ENCODE results near the gene SUMO2. TPM values are rescaled to one million over a fixed set of nuclear protein-coding genes. Genes with fewer than 3 reads are reported as not detected.
A peak's percentile ranks its signal among the peaks of the same experiment; 100 is the strongest.
"Not testable (repeated sequence)": the region's sequence is repeated elsewhere in the genome, so short reads cannot be mapped to it uniquely, and the experiment has no call there.

Gene SUMO2
- total RNA-seq, 1 donor from 2014 or later = 625 TPM

GRCh38 chr17:75142236-75142971 lies 40.4 kb downstream of the SUMO2 start:
- Mint-ChIP-seq H3K36me3 (ENCODE audit: unreplicated experiment) (no peaks in the 10 kb centered on the region), H3K9me3 (ENCODE audit: unreplicated experiment) (peaks cover 3% of the 10 kb centered on the region), H3K4me3 (ENCODE audit: unreplicated experiment) (no peak overlapping the region), H3K27me3 (ENCODE audit: unreplicated experiment) (peaks cover 2% of the 10 kb centered on the region), H3K27ac (ENCODE audit: unreplicated experiment) (no peak overlapping the region), H3K4me1 (ENCODE audit: low read depth, unreplicated experiment) (peaks cover 2% of the 10 kb centered on the region)
- no peak for DNase-seq
- TF ChIP-seq, protein P1, sequence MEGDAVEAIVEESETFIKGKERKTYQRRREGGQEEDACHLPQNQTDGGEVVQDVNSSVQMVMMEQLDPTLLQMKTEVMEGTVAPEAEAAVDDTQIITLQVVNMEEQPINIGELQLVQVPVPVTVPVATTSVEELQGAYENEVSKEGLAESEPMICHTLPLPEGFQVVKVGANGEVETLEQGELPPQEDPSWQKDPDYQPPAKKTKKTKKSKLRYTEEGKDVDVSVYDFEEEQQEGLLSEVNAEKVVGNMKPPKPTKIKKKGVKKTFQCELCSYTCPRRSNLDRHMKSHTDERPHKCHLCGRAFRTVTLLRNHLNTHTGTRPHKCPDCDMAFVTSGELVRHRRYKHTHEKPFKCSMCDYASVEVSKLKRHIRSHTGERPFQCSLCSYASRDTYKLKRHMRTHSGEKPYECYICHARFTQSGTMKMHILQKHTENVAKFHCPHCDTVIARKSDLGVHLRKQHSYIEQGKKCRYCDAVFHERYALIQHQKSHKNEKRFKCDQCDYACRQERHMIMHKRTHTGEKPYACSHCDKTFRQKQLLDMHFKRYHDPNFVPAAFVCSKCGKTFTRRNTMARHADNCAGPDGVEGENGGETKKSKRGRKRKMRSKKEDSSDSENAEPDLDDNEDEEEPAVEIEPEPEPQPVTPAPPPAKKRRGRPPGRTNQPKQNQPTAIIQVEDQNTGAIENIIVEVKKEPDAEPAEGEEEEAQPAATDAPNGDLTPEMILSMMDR (IDR thresholded peaks at IDR 0.05; ENCODE audit: partially characterized antibody, unreplicated experiment) = no peak

DNA sequence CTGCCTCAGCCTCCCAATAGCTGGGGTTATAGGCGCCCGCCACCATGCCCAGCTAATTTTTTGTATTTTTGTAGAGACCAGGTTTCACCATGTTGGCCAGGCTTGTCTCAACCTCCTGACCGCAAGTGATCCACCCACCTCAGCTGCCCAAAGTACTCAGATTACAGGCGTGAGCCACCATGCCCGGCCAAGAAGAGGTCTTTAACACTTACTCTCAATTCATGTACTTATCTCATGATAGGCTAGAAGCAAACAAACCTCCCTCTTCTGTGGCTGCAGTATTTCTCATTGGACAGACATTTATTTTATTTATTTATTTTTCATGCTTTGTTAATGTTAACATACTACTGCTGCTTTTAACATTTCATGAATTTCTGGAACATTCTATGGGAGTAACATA lies 44.2 kb downstream of the SUMO2 start:
- peaks cover 9% of the 10 kb centered on the region for H3K27me3 Mint-ChIP-seq (ENCODE audit: unreplicated experiment)
- TF ChIP-seq, protein P1 (IDR thresholded peaks at IDR 0.05; ENCODE audit: partially characterized antibody, unreplicated experiment) = no peak
- no peak overlapping the region for H3K27ac Mint-ChIP-seq (ENCODE audit: unreplicated experiment)
- H3K4me3 Mint-ChIP-seq (ENCODE audit: unreplicated experiment) = no peak overlapping the region
- DNase-seq = no peak
- no peaks in the 10 kb centered on the region for H3K36me3 Mint-ChIP-seq (ENCODE audit: unreplicated experiment)
- no peaks in the 10 kb centered on the region for H3K4me1 Mint-ChIP-seq (ENCODE audit: low read depth, unreplicated experiment)
- H3K9me3 Mint-ChIP-seq (ENCODE audit: unreplicated experiment) = peaks cover 13% of the 10 kb centered on the region

DNA sequence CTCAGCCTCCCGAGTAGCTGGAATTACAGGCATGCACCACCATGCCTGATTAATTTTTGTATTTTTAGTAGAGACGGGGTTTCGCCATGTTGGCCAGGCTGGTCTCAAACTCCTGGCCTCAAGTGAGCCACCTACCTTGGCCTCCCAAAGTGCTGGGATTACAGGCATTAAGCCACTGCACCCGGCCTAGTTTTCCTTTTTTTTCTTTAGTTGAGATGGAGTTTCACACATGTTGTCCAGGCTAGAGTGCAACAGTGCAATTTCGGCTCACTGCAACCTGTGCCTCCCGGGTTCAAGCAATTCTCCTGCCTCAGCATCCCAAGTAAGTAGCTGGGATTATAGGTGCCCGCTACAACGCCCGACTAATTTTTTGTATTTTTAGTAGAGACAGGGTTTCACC lies 45.0 kb downstream of the SUMO2 start:
- H3K4me3 Mint-ChIP-seq (ENCODE audit: unreplicated experiment); H3K27ac Mint-ChIP-seq (ENCODE audit: unreplicated experiment); H3K36me3 Mint-ChIP-seq (ENCODE audit: unreplicated experiment); DNase-seq; H3K4me1 Mint-ChIP-seq (ENCODE audit: low read depth, unreplicated experiment); H3K27me3 Mint-ChIP-seq (ENCODE audit: unreplicated experiment): not testable (repeated sequence)
- H3K9me3 Mint-ChIP-seq (ENCODE audit: unreplicated experiment) = peaks cover 13% of the 10 kb centered on the region

GRCh38 chr17:75135946-75136345 lies 46.8 kb downstream of the SUMO2 start:
- TF ChIP-seq, protein P1 (IDR thresholded peaks at IDR 0.05; ENCODE audit: partially characterized antibody, unreplicated experiment) = no peak
- H3K27me3 Mint-ChIP-seq (ENCODE audit: unreplicated experiment) = peaks cover 13% of the 10 kb centered on the region
- H3K27ac Mint-ChIP-seq (ENCODE audit: unreplicated experiment) = peak overlapping the region; percentile 5
- peaks cover 20% of the 10 kb centered on the region for H3K9me3 Mint-ChIP-seq (ENCODE audit: unreplicated experiment)
- H3K4me3 Mint-ChIP-seq (ENCODE audit: unreplicated experiment) = no peak overlapping the region
- H3K36me3 Mint-ChIP-seq (ENCODE audit: unreplicated experiment) = no peaks in the 10 kb centered on the region
- no peak for DNase-seq
- H3K4me1 Mint-ChIP-seq (ENCODE audit: low read depth, unreplicated experiment) = peaks cover 4% of the 10 kb centered on the region

GRCh38 chr17:75135452-75135851 lies 47.3 kb downstream of the SUMO2 start:
- Mint-ChIP-seq H3K9me3 (ENCODE audit: unreplicated experiment) (peaks cover 20% of the 10 kb centered on the region), H3K36me3 (ENCODE audit: unreplicated experiment) (no peaks in the 10 kb centered on the region), H3K27me3 (ENCODE audit: unreplicated experiment) (peaks cover 15% of the 10 kb centered on the region), H3K4me3 (ENCODE audit: unreplicated experiment) (no peak overlapping the region), H3K4me1 (ENCODE audit: low read depth, unreplicated experiment) (peaks cover 6% of the 10 kb centered on the region), H3K27ac (ENCODE audit: unreplicated experiment) (peak overlapping the region; percentile 5)
- TF ChIP-seq, protein P1 (IDR thresholded peaks at IDR 0.05; ENCODE audit: partially characterized antibody, unreplicated experiment) = no peak
- DNase-seq = no peak

GRCh38 chr17:75133607-75134347 lies 49.0 kb downstream of the SUMO2 start:
- Mint-ChIP-seq H3K9me3 (ENCODE audit: unreplicated experiment) (peaks cover 18% of the 10 kb centered on the region), H3K27me3 (ENCODE audit: unreplicated experiment) (peaks cover 16% of the 10 kb centered on the region), H3K4me1 (ENCODE audit: low read depth, unreplicated experiment) (peaks cover 11% of the 10 kb centered on the region)
- H3K27ac Mint-ChIP-seq (ENCODE audit: unreplicated experiment); H3K4me3 Mint-ChIP-seq (ENCODE audit: unreplicated experiment); H3K36me3 Mint-ChIP-seq (ENCODE audit: unreplicated experiment); DNase-seq: not testable (repeated sequence)
